Cortex of kidney (tissue), 1 donor: Measurements from ENCODE around the gene AGAP5.

Experiments used
- DNase-seq: peaks from one replicate; lab custom pipeline; 2025; lab: John Stamatoyannopoulos, UW

AGAP5 gene

DNA sequence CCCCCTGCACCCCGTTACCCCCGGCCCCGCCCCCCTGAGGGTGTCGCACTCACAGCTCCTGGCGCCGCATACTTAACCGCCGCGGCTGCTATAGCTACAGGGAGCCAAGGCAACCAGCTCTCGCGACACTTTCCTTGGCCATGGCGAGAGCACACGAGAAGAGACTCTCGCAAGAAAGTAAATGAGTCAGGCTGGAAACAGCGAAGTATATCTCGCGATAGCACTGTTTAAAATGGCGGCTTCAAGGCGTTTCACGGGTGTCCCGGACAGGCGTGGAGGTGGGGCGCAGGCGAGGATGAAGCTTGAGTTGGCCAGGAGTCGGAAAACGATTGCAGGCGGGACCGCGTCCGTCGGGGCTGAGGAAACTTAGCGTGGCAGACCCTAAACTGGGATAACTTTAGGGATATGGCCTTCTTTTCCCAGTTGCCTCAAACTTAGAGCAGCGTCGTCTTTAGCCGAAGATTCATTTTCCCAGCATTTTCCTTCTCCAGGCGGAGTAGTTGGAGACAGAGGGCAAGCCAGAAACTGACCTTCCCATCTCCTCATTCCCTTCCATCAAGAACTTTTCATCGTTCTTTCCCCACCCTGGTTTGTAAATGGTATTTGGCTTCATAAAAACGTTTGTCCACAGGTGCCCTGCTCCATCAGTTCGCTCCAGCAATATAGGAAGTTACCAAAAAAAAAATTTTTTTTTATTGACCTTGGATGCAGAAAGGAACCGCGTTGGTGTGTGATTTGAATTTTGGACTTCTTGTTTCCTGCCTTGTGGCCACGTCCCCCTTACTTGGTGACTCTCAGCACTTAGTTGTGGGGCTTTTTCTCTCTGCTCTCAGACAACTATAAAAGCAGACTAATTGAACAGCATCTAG, 71.8 kb downstream of the AGAP5 start:
- no peak for DNase-seq

DNA sequence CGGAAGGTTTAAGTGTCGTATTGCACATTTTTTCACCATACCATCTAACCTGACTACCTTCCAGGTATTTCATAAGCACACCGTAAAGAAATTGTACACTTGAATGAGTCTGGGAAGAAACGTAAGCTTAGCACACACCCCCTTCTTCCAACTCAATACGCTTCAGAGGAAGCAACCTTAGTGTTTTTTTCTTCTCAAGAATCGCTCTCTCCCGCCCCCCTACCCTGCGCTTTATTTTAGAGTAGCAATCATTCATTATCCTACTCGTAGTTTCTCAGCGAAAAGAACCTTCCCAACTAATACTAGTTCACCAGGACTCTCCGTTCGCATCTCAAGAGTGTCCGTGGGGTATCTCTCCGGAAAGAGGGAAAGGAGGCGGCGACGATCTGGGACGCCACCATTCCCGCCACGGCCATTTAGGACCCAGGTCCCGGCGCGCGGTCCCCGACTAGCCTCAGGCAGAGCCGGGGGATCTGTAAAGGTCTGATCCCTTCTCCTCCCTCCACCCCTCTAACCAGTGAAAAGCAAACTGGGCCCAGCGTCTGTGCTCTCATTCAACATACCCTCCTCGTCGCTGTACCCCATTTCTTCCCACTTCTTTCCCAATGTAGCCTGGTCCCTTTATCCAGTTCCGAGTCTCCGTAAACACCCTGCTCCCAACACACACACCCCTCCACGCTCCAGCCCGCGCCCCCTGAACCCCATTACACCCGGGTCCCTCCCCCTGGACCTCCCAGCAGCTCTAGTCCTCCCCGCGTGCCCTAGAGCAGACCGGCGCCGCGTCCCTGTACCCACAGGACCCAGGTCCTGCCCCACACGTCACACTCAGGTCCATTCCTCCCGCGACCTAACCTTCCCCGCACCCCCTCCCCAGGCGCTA, 72.7 kb downstream of the AGAP5 start:
- DNase-seq = no peak
